HG03575 (cell line): ENCODE data around the gene TOR1B.
"Not testable (repeated sequence)": the region's sequence is repeated elsewhere in the genome, so short reads cannot be mapped to it uniquely, and the experiment has no call there.

ENCODE experiments used
- ATAC-seq: cut with Tn5 transposase; IDR thresholded peaks from one replicate; pipeline ENCODE4 v1.9.1; 2021; ENCODE audit not compliant: unreplicated experiment, insufficient number of reproducible peaks, low FRiP score; ENCODE audit errors: extremely low read depth

Gene TOR1B

GRCh38 chr9:129802833-129803675, at the start of gene TOR1B:
TOR1B (plus strand) TSS chr9:129803184; CDS start chr9:129803213, 29 bp downstream.
- no peak for ATAC-seq

DNA sequence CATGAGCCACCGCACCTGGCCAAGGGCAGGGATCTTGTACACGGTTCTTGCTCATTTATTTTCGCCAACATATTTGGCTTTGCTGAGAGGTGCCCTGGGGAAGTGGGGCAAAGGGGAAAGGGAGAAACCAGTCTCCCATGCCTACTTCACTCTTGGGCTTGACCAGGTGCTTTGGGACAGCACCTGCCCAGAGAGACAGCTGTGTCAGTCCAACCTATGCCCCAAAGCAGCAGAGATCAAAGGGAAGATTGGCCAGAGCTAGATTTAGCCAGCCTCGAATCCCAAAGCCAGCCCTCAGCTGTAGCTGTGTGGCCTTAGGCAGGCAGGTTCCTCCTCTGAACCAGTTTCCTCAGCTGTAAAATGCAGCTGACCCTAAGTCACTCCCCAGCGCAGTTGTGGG, 47.8 kb upstream of the TOR1B start:
- ATAC-seq, result no peak

- no peak for ATAC-seq
Observed at GRCh38 chr9:129756191-129756590, 46.8 kb upstream of the TOR1B start.

- no peak for ATAC-seq
Observed at GRCh38 chr9:129757045-129757444, 45.9 kb upstream of the TOR1B start.

- no peak for ATAC-seq
Observed at GRCh38 chr9:129759319-129759718, 43.7 kb upstream of the TOR1B start.

GRCh38 chr9:129759804-129760502, 43.0 kb upstream of the TOR1B start:
- no peak for ATAC-seq

DNA sequence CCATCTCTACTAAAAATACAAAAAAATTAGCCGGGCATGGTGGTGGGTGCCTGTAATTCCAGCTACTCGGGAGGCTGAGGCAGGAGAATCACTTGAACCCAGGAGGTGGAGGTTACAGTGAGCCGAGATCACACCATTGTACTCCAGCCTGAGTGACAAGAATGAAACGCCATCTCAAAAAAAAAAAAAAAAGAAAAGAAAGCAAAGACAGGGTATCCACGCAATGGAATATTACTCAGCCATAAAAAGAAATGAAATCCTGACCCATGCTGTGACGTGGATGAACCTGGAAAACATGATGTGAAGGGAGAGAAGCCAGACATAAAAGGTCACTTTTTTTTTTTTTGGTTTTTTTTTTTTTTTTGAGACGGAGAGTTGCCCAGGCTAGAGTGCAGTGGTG, 42.2 kb upstream of the TOR1B start:
- ATAC-seq, result not testable (repeated sequence)

DNA sequence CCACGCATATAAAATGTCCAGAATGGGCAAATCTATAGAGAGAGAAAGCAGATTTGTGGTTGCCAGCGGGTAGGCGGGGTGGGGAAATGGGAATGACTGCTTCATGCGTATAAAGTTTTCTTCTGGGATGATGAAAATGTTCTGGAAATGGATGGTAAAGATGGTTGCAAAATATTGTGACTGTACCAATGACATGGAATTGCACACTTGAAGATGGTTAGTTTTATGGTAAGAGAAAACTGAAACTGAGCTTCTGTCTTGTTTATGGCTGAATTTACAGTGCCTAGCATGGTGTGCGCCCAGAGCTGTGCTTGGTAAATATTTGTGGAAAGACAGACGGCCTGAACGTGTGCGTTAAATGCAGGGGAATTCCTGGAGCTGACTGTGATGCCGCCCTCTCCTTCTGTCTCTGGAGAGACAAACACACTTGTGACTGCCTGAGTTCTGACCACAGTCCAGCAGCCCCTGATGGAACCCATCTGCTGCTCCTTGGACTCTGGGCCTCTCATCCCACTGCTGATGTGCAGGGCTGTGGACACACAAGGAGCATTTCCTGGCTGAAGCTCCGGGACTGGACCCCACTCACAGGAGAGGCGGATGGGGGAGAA, 41.6 kb upstream of the TOR1B start:
- ATAC-seq, result no peak

GRCh38 chr9:129761901-129762369, 41.0 kb upstream of the TOR1B start:
- ATAC-seq, result no peak

GRCh38 chr9:129762370-129762984, 40.5 kb upstream of the TOR1B start:
- ATAC-seq, result not testable (repeated sequence)

DNA sequence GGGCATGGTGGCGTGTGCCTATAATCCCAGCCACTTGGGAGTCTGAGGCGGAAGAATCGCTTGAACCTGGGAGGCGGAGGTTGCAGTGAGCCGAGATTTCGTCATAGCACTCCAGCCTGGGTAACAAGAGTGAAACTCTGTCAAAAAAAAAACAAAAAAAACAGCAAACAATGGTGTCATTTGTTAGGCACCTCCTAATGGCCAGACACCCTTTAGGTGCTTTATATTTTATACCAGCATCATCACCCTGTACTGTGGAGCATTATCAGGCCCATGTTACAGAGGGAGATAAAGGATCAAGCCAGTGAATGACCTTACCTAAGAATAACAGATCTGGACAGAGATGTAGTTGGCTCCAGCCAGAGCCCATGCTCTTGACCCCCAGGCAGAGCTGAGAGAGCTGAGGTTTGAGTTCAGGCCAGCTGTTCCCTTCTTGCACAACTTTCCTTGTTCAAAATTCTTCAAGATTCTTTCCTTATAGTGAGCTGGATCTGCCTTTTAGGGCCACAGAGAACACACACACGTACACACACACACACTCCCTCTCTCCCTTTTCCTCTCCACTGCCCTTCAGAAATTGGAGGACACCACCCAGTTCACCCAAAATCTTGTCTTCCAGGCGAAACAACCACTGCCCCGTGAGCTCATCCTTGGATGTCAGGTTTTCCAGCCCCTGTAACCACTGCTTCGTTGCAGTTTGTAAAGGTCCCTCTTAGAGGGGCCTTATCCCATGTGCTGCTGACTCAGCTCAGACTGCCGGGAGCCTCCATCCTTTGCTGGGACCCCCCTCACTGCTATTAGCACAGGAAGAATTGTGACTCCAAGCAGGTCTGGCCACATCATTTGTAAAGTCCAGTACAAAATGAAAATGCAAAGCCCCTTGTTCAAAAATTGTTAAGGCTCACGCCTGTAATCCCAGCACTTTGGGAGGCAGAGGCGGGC, 39.7 kb upstream of the TOR1B start:
- no peak for ATAC-seq

- ATAC-seq, result no peak
Observed at GRCh38 chr9:129765764-129766317, 37.1 kb upstream of the TOR1B start.

GRCh38 chr9:129768486-129768885, 34.5 kb upstream of the TOR1B start:
- ATAC-seq, result no peak

- ATAC-seq, result no peak
Observed at GRCh38 chr9:129769669-129770068, 33.3 kb upstream of the TOR1B start.

GRCh38 chr9:129770741-129771140, 32.2 kb upstream of the TOR1B start:
- no peak for ATAC-seq

- no peak for ATAC-seq
Observed at GRCh38 chr9:129773262-129774048, 29.5 kb upstream of the TOR1B start.

- no peak for ATAC-seq
Observed at GRCh38 chr9:129774791-129775447, 28.1 kb upstream of the TOR1B start.
